WI38 (cell line): ENCODE results near the gene GALT.

Experiments
- H3K4me3 ChIP-seq: 2 replicates; pipeline ENCODE4 v1.5.1; 2011; ENCODE audit warnings: low read depth, mild to moderate bottlenecking, control low read depth, low read length
- TF ChIP-seq, protein P1 (sequence below): IDR thresholded peaks from 2 replicates; pipeline ENCODE4 v1.5.1; 2012; ENCODE audit warnings: low read depth, mild to moderate bottlenecking, control low read depth, low read length

GALT gene

DNA sequence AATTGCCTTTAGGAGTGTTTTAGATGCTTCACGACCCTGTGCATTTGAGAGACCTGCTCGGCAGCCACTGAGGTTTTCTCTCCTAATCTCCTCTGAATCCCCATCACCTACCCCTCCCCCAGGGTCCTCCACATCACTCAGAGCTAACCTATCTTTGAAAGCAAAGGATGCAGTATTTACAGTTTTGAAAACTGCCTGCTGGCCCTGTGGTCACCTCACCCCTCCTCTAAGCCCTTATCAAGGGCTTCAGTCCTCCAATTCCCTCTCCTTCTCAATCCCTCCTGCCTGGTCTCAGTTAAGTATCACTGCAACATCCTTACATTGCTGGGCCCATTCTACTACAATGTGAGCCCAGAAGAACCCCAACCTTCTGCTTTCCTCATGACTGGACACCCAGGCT lies 39.1 kb upstream of the GALT start:
- TF ChIP-seq, protein P1, sequence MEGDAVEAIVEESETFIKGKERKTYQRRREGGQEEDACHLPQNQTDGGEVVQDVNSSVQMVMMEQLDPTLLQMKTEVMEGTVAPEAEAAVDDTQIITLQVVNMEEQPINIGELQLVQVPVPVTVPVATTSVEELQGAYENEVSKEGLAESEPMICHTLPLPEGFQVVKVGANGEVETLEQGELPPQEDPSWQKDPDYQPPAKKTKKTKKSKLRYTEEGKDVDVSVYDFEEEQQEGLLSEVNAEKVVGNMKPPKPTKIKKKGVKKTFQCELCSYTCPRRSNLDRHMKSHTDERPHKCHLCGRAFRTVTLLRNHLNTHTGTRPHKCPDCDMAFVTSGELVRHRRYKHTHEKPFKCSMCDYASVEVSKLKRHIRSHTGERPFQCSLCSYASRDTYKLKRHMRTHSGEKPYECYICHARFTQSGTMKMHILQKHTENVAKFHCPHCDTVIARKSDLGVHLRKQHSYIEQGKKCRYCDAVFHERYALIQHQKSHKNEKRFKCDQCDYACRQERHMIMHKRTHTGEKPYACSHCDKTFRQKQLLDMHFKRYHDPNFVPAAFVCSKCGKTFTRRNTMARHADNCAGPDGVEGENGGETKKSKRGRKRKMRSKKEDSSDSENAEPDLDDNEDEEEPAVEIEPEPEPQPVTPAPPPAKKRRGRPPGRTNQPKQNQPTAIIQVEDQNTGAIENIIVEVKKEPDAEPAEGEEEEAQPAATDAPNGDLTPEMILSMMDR: no peak
- no peak overlapping the region for H3K4me3 ChIP-seq

DNA sequence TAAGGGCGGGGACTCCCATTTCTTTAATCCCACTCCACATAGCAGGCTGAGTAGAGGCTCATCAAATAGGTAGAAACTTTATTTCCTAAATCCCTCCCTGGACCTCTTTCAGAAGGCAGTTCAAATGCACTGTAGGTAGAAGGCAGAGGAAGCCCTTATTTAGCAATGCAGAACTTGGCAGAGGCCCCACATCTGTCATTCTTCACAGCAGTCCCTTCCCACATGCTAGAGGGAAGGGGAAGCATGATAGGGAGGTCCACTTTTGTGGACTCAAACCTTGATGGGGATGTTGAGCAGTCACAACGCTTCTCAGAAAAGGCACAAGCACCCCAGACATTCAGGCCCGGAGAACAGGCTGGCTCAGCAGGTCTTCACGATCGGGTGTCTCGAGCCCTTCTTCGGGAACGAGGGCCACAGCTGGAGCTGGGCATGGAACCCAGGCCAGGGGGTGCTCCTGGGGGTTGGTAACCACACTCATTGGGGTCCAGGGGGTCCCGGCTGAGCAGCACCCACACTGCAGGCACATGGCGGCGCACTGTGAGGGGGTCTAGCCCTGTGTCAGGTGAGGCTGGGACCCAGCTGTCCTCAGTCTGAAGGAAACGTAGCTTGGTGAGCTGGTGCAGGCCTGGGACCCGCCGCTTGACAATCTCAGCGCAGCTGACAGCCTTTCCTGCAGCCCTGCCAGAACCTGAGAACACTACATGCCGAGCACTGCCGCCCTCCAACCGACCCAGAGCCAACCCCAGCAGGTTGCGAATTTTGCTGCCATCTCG lies 35.9 kb upstream of the GALT start:
- TF ChIP-seq, protein P1: no peak
- H3K4me3 ChIP-seq: peak overlapping the region; percentile 76; the same call in 1 of the 2 replicates

DNA sequence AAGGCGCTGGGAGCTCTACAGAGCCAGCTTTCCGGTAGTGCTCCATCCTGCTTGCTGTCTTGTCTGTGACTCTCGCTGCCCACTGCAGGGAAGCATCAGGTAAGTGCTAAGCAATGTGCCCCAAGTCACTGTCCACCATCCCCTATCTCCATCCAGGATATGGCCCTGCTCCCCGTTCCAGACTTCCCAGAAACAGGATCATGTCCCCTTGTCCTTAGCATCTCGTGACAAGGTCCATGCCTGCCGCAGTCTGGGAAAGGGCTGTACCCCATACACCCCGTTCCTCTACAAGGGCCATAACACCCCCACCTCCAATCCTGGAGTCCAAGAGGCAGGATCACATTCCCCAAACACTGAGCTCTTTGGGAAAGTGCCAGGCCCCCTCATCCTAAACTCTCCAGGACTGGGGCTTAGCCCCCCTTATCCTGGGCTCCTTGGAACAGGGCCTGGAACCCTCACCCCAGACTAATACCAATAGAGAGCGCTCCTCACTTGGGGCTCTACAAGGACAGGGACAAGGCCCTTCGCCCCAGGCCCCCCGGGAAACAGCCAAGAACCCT lies 35.1 kb upstream of the GALT start:
- TF ChIP-seq, protein P1: no peak
- H3K4me3 ChIP-seq: peak overlapping the region; percentile 76

DNA sequence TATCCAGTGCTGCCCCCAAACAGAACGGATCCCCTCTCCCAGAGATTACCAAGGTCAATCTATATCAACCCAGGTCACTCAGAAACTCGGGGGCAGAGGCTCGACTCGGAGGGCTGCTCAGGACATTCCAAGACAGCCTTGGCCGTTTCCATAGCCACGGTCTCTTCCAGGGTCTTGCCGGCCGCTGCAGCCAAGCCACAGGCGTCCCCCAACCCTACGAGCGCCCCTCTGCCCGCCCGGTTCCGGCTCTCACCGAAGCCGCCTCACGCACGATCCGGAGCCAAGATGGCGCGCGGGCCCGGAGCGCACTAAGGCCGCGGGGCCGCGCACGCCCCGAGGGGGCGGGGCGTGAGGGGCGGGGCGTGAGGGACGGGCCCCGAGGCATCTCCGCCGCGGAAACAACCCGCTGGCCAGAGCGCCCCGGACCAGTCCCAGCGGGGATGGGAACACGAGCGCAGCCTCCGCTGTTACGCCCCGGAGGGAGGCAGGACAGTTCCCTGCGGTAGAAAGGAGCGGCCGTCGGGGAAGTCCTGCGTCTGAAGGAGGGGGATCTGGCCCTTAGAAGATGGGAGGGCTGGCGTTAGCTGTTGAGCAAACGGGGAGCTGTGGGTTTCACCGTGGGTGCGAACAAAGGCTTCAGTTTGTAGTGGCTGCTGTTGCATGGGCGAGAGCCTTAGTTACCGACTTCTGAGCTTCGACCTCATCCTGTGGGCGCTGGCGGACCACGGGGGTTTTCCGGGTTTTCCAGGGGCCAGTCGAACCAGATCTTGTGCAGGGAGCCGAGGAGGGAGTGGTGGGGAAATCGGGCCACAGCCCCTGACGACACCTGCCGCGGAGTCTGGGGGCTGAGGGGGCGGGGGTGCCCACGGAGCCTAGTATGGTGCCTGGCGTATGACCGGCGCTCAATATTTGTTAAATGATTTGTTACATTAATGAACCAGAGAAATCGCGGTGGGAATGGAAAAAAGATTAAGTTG lies 34.4 kb upstream of the GALT start, which contains the start of gene RPP25L:
TSS of gene RPP25L (minus strand) at position 287 of the 977 bp plus-strand sequence. CDS start 801 bp downstream, outside the sequence.
- TF ChIP-seq, protein P1: no peak
- peak within 1 kb of the TSS; percentile 76 for H3K4me3 ChIP-seq

DNA sequence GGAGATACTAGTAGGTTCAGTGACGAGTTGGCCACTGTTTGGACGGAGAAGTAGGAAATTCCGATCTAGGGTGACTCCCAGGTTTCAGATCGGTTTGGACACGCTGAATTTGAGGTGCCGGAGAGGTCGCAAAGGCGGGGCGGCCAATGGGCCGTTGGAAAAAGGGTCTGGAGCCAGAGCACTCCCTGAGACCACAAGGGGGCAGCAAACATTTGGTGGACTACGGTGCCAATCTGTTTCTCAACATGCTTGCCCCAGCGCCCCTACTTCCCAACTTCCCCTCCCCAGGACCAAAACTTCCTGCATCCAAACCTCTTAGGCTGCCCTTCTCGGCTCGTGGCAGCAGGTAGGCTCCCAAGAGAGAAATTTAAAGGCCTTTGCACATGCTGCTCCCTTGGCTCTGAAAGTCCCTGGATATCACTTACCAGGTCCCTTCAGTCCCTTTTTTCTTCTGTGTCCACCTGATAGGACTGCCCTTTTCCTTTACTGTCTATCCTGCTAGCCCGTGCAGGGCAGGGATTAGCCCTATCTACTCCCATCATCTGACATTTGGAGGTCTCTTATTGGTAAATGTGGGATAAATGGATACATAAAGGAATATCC lies 33.6 kb upstream of the GALT start:
- H3K4me3 ChIP-seq: peak overlapping the region; percentile 76
- TF ChIP-seq, protein P1: peak; percentile 76

DNA sequence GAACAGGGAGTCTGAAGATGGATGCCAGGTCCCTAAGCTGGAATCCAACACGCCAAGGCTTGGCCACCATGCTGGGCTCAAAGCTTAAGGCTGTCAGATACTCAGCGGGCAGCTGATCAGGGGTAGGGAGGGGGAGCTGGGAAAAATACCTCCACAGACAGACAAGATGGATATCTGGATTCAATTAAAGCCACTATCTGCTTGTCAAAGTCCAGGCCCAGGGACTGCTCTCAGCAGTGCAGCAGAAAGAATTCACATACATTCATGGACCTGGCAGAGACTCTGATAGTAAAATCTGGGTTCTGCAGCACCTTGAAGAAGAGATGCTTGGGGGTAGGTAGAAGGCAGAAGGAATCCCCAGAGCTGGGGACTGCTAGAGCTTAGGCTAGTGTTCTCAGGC lies 31.3 kb upstream of the GALT start:
- H3K4me3 ChIP-seq: no peak overlapping the region
- TF ChIP-seq, protein P1: no peak
